OCI-LY7 (cell line): Measurements from ENCODE around the gene RIN2.

ENCODE experiments used
- EZH2phosphoT487 ChIP-seq: fragments of 200-600 bp; sonication (generic); IDR thresholded peaks from 2 replicates; pipeline ENCODE4 v1.6.1; 2018; ENCODE audit warnings: low read depth, borderline replicate concordance, mild to moderate bottlenecking, mixed run types, antibody characterized with exemption, low read length, moderate library complexity, mixed read lengths
- TF ChIP-seq, protein P1 (sequence below): fragments of 200-600 bp; sonication (generic); conservative IDR thresholded peaks from 2 replicates; pipeline ENCODE4 v1.5.1; 2014; ENCODE audit warnings: mild to moderate bottlenecking, antibody characterized with exemption, low read length, moderate library complexity, mixed read lengths

DNA sequence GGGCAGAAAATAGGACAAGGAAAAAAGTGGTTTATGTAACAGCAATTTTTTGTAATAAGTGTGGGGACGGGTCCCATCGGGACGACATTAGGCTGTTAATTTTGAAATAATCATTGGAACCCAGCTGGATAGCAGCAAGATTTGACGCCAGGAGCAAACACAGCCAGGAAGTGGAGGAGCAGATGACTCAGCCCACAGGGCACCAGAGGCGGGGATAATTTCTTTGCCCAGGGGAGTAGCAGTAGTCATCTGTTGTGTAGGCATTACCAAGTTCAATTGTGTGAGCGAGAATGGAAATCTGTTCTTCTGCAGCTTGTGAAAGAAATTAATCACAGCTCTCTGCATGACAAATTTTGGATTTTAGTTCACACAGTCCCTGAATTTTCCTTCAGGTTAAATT, 22.6 kb upstream of the RIN2 start:
- TF ChIP-seq, protein P1, sequence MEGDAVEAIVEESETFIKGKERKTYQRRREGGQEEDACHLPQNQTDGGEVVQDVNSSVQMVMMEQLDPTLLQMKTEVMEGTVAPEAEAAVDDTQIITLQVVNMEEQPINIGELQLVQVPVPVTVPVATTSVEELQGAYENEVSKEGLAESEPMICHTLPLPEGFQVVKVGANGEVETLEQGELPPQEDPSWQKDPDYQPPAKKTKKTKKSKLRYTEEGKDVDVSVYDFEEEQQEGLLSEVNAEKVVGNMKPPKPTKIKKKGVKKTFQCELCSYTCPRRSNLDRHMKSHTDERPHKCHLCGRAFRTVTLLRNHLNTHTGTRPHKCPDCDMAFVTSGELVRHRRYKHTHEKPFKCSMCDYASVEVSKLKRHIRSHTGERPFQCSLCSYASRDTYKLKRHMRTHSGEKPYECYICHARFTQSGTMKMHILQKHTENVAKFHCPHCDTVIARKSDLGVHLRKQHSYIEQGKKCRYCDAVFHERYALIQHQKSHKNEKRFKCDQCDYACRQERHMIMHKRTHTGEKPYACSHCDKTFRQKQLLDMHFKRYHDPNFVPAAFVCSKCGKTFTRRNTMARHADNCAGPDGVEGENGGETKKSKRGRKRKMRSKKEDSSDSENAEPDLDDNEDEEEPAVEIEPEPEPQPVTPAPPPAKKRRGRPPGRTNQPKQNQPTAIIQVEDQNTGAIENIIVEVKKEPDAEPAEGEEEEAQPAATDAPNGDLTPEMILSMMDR, result no peak
- no peak for TF ChIP-seq EZH2phosphoT487
